Stimulated activated CD4-positive, alpha-beta T cell treated with anti-CD3 and anti-CD28 coated beads, TNF-alpha, amount 100 ng/mL, for 1 hour (primary cell): ENCODE results near the gene PVR.
"Not testable (repeated sequence)": the region's sequence is repeated elsewhere in the genome, so short reads cannot be mapped to it uniquely, and the experiment has no call there.

ENCODE experiments used
- DNase-seq, 3 donors: peaks; one replicate each; pipeline ENCODE4 v3.0.0-alpha.2; 2020; ENCODE audit warnings: low read depth in 3 of 3, low spot score in 1 of 3

PVR gene

DNA sequence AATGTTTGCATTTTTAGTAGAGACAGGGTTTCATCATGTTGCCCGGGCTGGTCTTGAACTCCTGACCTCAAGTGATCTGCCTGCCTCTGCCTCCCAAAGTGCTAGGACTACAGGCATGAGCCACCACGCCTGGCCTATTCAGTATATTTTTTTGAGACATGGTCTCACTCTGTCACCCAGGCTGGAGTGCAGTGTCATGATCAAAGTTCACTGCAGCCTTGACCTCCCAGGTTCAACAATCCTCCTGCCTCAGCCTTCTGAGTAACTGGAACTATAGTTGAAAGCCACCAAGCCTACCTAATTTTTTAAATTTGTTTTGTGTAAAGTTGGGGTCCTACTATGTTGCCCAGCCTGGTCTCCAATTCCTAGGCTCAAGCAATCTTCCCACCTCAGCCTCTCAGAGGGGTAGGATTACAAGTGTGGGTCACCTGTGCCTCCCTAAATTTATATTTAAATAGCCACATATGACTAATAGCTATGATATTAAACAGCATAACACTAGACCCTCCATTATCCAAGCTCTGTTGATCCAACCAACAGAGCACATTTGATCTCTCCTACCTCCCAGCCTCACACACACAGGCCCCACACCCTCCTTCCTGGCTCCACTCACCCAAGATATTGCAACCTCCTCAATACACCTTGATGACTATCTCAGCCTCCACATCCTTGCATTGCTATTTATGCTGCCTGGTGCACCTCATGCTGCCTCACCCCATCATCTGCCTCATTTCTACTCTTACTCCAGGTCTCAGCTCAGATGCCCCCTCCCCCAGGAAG, 25.5 kb downstream of the PVR start:
- no peak for DNase-seq

GRCh38 chr19:44670027-44670426, 26.3 kb downstream of the PVR start:
- DNase-seq: not testable (repeated sequence)

- no peak for DNase-seq
Measured at GRCh38 chr19:44671400-44671799, 27.7 kb downstream of the PVR start, which contains the start of gene CEACAM19. Gene CEACAM19, plus strand, starts transcription at chr19:44671482. Its CDS starts 450 bp downstream, at chr19:44671932.

DNA sequence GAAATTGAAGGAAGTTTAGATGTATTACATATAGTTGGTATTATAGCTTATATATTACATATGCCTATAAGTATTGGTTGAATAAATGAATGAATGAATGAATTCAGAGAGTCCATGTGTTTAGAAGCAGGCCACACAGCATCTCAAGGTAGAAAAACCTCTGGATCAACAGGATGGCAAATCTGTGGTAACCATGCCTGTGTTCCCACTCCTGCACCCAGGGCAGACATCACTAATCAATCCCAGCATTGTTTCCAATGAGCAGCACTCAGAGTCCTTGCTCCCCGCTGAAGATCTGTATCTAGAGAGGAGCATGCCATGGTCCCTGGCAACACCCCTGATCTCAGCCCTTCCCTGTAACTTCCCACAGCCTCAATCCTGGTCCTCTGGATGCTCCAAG, 28.5 kb downstream of the PVR start:
- DNase-seq: no peak

DNA sequence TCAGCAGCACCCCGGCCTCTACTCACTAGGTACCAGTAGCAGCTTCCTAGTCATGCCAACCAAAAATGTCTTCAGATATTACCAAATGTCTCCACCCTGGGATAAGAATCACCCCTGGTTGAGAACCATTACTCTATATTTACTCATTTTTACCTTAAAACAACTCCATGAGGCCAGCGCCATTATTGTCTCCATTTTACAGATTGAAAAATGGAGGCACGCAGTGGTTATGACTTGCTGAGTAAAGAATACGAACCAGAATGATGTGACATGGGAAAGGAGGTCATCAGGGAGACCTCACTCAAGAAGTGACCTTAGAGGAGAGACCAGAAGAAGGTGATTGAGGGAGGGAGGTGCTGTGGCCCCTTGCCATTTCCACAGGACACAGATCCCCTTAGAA, 29.8 kb downstream of the PVR start:
- DNase-seq: no peak

- no peak for DNase-seq
Measured at GRCh38 chr19:44675521-44675920, 31.8 kb downstream of the PVR start.

- DNase-seq: no peak
Measured at GRCh38 chr19:44677019-44677811, 33.5 kb downstream of the PVR start.

DNA sequence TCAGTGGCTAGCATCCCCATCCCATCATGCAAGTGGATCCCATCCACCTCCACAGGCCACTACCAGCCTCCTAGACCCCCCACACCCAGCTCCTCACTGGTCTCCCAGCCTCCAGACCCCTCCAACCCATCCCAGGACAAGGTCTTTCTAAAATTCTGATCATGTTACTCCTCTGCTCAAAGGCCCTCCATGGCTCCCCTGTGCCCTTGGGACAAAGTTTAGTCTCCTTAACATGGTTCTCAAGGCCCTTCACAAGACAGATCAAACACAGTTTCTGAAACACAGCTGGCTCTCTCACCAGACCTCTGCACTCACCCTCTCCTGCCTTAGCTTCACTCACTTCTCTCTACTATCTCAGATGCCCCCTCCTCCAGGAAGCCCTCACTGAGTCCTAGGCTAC, 36.8 kb downstream of the PVR start:
- no peak for DNase-seq

DNA sequence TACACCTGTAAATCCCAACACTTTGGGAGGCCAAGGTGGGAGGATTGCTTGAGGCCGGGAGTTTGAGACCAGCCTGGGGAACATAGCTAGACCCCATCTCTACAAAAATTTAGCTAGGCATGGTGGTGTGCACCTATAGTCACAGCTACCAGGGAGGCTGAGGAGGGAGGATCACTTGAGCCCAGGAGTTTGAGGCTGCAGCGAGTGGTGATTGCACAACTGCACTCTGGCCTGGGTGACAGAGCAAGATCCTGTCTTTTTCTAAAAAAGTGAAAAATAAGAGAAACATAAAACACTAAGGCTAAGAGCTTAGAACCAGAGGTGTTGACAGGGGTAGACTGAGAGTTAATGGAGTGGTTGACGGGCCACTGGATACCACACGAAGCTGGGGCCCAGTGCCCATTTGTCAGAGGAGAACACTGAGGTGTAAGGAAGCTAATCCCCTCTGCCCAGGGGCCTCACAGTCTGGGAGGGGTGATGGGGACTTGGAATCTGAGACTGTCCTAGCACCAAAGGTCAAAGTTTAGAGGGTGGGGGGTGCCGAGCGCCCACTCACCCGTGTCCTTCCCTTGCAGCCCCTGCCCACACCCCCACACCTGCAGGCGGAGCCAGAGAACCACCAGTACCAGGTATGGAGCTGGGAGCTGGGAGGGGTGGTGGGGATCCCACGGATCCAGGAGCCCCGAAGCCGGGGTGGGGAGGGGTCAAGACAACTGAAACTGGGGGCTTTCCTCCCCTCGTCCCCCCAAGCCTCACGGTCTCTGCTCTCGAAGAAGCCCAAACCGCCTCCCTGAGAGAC, 38.5 kb downstream of the PVR start:
- DNase-seq: no peak

- DNase-seq: no peak
Measured at GRCh38 chr19:44682807-44683206, 39.1 kb downstream of the PVR start.

GRCh38 chr19:44683434-44684210, 39.9 kb downstream of the PVR start:
- DNase-seq: no peak

- DNase-seq: not testable (repeated sequence)
Measured at GRCh38 chr19:44684396-44684795, 40.7 kb downstream of the PVR start.

- no peak for DNase-seq
Measured at GRCh38 chr19:44684892-44685863, 41.5 kb downstream of the PVR start.

- DNase-seq: no peak
Measured at GRCh38 chr19:44685877-44686276, 42.2 kb downstream of the PVR start.

GRCh38 chr19:44686896-44687295, 43.2 kb downstream of the PVR start:
- no peak for DNase-seq

- no peak for DNase-seq
Measured at GRCh38 chr19:44687888-44688287, 44.2 kb downstream of the PVR start.

DNA sequence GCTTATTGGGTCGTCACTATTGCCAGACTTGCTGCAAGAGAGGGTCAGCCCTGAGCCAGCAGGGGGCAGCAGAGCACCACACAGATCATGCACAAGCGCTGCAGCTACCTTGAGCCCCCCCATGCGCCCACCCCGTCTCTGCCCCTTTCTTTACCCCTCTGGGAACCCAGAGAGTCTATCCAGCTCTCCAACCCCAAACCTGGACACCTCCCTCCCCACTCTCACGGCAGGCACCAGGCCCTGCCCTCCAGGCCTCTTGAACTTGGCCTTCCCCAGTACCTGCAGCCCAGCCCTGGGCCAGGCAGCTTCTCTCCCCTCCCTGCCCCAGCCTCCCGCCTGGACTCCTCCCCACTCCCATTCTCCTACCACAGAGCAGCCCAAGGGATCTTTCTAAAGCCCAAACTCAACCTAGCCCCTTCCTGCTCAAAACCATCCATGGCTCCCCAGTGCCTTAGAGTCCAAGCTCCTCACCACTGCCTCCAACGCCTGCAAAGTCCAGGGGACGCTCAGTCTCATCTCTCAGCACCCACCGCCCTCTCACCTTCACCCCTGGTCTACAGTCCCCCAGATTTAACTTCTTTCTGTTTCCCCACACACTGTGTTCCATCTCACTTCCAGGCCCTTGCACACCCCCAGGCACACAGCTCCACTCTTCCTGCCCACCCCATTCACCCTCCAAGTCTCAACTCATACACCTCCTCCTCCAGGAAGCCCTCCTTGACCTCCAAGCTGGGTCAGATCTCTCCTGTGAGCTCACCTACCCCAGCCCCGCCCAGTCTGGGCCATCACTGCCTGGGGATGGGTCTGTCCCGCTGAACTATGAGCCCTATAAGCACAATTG, 45.8 kb downstream of the PVR start:
- DNase-seq: peak; percentile 44 to 77 (median 60)

DNA sequence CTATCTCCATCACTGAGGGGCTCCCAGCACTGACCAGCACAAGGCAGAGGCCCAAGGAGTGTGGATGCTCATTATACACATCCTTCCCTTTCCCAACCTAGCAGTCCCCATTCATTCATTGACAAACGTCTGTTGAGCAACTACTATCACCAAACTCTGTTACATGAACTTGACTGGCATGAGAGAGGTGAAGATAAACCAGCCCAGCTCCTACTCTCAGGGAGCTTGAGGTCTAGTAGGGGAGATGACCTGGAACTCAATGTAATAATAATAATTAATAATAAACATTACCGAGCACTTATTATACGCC, 46.4 kb downstream of the PVR start:
- no peak for DNase-seq

GRCh38 chr19:44692379-44692721, 48.6 kb downstream of the PVR start:
- no peak for DNase-seq
